ENCODE results near the gene NEK4.

NEK4 gene

DNA sequence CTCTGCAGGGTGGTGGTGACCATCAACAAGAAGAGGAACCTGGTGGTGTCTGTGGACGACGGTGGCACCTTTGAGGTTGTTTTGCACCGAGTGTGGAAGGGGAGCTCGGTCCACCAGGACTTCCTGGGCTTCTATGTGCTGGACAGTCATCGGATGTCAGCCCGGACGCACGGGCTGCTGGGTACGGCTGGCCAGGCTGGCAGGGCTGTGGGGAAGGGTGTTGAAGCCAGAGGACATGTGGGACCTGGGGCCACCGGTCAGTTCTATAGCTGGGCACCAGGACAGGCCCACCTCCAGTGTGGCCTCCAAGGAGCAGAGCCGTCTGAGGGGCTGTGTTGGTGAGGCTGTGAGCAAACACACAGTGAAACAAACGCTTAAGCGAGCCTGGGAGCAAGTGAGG, 20.0 kb upstream of the NEK4 start:
- DNase-seq: no peak
- TF ChIP-seq EZH2phosphoT487 (IDR thresholded peaks at IDR 0.05; ENCODE audit: low read length): no peak
- TF ChIP-seq, protein P1, sequence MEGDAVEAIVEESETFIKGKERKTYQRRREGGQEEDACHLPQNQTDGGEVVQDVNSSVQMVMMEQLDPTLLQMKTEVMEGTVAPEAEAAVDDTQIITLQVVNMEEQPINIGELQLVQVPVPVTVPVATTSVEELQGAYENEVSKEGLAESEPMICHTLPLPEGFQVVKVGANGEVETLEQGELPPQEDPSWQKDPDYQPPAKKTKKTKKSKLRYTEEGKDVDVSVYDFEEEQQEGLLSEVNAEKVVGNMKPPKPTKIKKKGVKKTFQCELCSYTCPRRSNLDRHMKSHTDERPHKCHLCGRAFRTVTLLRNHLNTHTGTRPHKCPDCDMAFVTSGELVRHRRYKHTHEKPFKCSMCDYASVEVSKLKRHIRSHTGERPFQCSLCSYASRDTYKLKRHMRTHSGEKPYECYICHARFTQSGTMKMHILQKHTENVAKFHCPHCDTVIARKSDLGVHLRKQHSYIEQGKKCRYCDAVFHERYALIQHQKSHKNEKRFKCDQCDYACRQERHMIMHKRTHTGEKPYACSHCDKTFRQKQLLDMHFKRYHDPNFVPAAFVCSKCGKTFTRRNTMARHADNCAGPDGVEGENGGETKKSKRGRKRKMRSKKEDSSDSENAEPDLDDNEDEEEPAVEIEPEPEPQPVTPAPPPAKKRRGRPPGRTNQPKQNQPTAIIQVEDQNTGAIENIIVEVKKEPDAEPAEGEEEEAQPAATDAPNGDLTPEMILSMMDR (IDR thresholded peaks at IDR 0.05; ENCODE audit: low read length): no peak
- TF ChIP-seq EZH2 (optimal IDR thresholded peaks at IDR 0.05; ENCODE audit: low read depth, low read length): no peak
- Histone ChIP-seq H3K27me3 (replicated peaks; ENCODE audit: insufficient read depth, low read length) (no peaks in the 10 kb centered on the region), H3K4me3 (ENCODE audit: low read length) (no peak overlapping the region), H3K4me1 (ENCODE audit: low read length) (no peaks in the 10 kb centered on the region), H3K27ac (ENCODE audit: low read length) (no peak overlapping the region), H3K9me3 (replicated peaks; ENCODE audit: insufficient read depth, low read length) (no peaks in the 10 kb centered on the region), H3K9me2 (replicated peaks; ENCODE audit: insufficient read depth, low read length) (no peaks in the 10 kb centered on the region), H3K9ac (ENCODE audit: low read length) (no peak overlapping the region), H2AFZ (ENCODE audit: low read length) (no peak overlapping the region), H3K36me3 (replicated peaks; ENCODE audit: insufficient read depth, low read length) (no peaks in the 10 kb centered on the region), H3K79me2 (ENCODE audit: low read length) (no peaks in the 10 kb centered on the region), H3F3A (ENCODE audit: insufficient read depth, low read length) (no peaks in the 10 kb centered on the region), H3K4me2 (ENCODE audit: low read depth, low read length) (no peak overlapping the region), H4K20me1 (ENCODE audit: insufficient read depth, low read length) (no peaks in the 10 kb centered on the region)

DNA sequence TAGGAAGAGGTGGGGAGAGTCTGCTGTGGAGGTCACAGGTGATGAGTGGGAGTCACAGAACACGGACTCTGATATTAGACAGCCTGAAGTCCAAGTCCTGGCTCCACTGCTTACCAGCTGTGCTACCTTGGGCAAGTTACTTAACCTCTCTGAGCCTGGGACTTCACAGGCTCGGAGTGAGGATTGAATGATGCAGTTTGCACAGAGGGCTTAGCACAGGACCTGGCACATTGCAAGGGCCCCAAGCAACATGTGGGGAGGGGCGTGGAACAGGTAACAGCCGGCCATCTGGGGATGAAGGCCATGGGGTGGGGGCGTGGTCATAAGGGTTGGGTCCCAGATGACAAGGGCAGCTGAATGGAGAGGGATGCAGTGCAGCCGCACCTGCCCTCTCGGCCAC, 19.6 kb upstream of the NEK4 start:
- no peak overlapping the region for H3K27ac ChIP-seq (ENCODE audit: low read length)
- no peak overlapping the region for H3K4me3 ChIP-seq (ENCODE audit: low read length)
- no peaks in the 10 kb centered on the region for H3K79me2 ChIP-seq (ENCODE audit: low read length)
- H3K36me3 ChIP-seq (replicated peaks; ENCODE audit: insufficient read depth, low read length): no peaks in the 10 kb centered on the region
- no peak overlapping the region for H3K9ac ChIP-seq (ENCODE audit: low read length)
- no peaks in the 10 kb centered on the region for H3K9me2 ChIP-seq (replicated peaks; ENCODE audit: insufficient read depth, low read length)
- no peak overlapping the region for H3K4me2 ChIP-seq (ENCODE audit: low read depth, low read length)
- H4K20me1 ChIP-seq (ENCODE audit: insufficient read depth, low read length): no peaks in the 10 kb centered on the region
- no peak for TF ChIP-seq EZH2phosphoT487 (IDR thresholded peaks at IDR 0.05; ENCODE audit: low read length)
- TF ChIP-seq, protein P1 (IDR thresholded peaks at IDR 0.05; ENCODE audit: low read length): no peak
- no peak for TF ChIP-seq EZH2 (optimal IDR thresholded peaks at IDR 0.05; ENCODE audit: low read depth, low read length)
- no peaks in the 10 kb centered on the region for H3K4me1 ChIP-seq (ENCODE audit: low read length)
- H3K9me3 ChIP-seq (replicated peaks; ENCODE audit: insufficient read depth, low read length): no peaks in the 10 kb centered on the region
- no peak for DNase-seq
- no peaks in the 10 kb centered on the region for H3F3A ChIP-seq (ENCODE audit: insufficient read depth, low read length)
- no peak overlapping the region for H2AFZ ChIP-seq (ENCODE audit: low read length)
- no peaks in the 10 kb centered on the region for H3K27me3 ChIP-seq (replicated peaks; ENCODE audit: insufficient read depth, low read length)

DNA sequence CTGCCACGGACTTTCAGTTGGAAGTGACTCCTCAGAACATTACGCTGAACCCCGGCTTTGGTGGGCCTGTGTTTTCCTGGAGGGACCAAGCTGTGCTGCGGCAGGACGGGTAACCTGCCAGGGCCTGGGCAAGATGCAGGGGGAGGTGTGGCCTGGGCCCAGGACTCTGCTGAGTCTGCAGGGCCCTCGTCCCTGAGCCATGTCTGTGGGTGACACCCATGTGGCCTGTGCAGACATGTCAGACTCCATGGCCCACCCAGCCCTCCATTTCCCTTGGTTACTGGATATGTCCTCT, 19.0 kb upstream of the NEK4 start:
- H3K36me3 ChIP-seq (replicated peaks; ENCODE audit: insufficient read depth, low read length): no peaks in the 10 kb centered on the region
- H3K4me1 ChIP-seq (ENCODE audit: low read length): no peaks in the 10 kb centered on the region
- H3K4me2 ChIP-seq (ENCODE audit: low read depth, low read length): no peak overlapping the region
- no peak overlapping the region for H3K4me3 ChIP-seq (ENCODE audit: low read length)
- H3K27ac ChIP-seq (ENCODE audit: low read length): no peak overlapping the region
- no peaks in the 10 kb centered on the region for H3K9me3 ChIP-seq (replicated peaks; ENCODE audit: insufficient read depth, low read length)
- H3K9ac ChIP-seq (ENCODE audit: low read length): no peak overlapping the region
- no peak for DNase-seq
- no peaks in the 10 kb centered on the region for H3K9me2 ChIP-seq (replicated peaks; ENCODE audit: insufficient read depth, low read length)
- H2AFZ ChIP-seq (ENCODE audit: low read length): no peak overlapping the region
- no peak for TF ChIP-seq EZH2 (optimal IDR thresholded peaks at IDR 0.05; ENCODE audit: low read depth, low read length)
- TF ChIP-seq EZH2phosphoT487 (IDR thresholded peaks at IDR 0.05; ENCODE audit: low read length): no peak
- TF ChIP-seq, protein P1 (IDR thresholded peaks at IDR 0.05; ENCODE audit: low read length): no peak
- no peaks in the 10 kb centered on the region for H3K79me2 ChIP-seq (ENCODE audit: low read length)
- no peaks in the 10 kb centered on the region for H4K20me1 ChIP-seq (ENCODE audit: insufficient read depth, low read length)
- H3F3A ChIP-seq (ENCODE audit: insufficient read depth, low read length): no peaks in the 10 kb centered on the region
- H3K27me3 ChIP-seq (replicated peaks; ENCODE audit: insufficient read depth, low read length): no peaks in the 10 kb centered on the region

Measured in MM.1S (cell line).